ENCODE measurements around the gene DAZAP1. TPM values are rescaled to one million over a fixed set of nuclear protein-coding genes. Genes with fewer than 3 reads are reported as not detected.
A peak's percentile ranks its signal among the peaks of the same experiment; 100 is the strongest.
"Not testable (repeated sequence)": the region's sequence is repeated elsewhere in the genome, so short reads cannot be mapped to it uniquely, and the experiment has no call there.

The DAZAP1 gene
- total RNA-seq, 4 donors from 2014 or later: 53.7 to 74.1 (median 63.4) TPM

DNA sequence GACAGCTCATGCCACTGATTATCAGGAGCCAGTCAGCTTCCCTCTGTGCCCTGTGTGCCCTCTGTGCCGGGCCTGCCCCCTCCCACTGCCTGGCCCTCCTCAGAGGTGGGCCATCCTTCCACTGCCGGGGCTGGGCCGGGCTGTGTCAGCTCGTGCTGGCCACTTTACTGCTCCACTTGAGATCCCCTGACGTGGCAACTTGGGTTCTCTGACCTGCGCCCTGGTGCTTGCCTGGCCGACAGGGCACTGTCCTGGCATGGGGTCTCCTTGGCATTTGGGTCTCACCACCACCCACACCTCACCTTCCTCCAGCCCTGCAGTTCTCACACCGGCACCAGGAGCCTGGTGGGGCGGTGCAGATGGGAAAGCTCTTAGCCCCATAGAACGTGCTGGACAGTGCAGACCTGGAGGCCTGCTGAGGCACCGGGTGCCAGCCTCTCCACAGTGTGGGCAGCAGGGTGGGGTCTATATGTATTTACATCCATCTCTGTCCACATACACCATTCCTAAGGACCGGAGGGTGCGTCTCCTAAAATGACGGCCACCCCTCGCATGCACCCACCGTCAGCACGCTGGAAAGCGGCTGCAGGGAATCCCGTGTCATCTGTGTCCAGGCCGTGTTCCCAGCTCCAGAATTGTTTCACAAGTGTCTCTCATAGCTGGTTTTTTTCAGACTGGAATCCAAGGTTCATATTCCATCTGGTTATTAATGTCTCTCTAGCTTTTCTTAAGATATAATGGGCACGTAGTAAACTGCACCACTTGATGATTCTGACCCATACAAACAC is 11.8 kb downstream of the DAZAP1 start:
- ATAC-seq (peak; percentile 57 to 61), DNase-seq (peak in 1 of 2 donors; percentile 65)
- in situ Hi-C loops (cut with MboI; ENCODE audit: low sequenced_read_pairs in 4 of 4): no loop called here
- H3K36me3 ChIP-seq: peaks cover 0 to 46% of the 10 kb centered on the region in 2 donors
- peaks cover 51 to 62% of the 10 kb centered on the region in 2 donors for H3K4me1 ChIP-seq
- no peaks in the 10 kb centered on the region for H3K9me3 ChIP-seq
- H3K27ac ChIP-seq: peak overlapping the region; percentile 93 to 98 (median 94)
- intact Hi-C loops (cut with DNase I; ENCODE audit: low total_unique reads): loop anchor here (2.0 to 10.0 kb wide), 2 partner anchors 20 to 646 kb away; partner anchors contain the start of gene RPS15
- H3K4me3 ChIP-seq: no peak overlapping the region
- no peaks in the 10 kb centered on the region for H3K27me3 ChIP-seq
- TF ChIP-seq POLR2A (IDR thresholded peaks at IDR 0.05) (peak in 1 of 2 donors; percentile 19), CTCF (IDR thresholded peaks at IDR 0.05 in 4 of 5, conservative IDR thresholded peaks at IDR 0.05 in 1 of 5) (no peak)

DNA sequence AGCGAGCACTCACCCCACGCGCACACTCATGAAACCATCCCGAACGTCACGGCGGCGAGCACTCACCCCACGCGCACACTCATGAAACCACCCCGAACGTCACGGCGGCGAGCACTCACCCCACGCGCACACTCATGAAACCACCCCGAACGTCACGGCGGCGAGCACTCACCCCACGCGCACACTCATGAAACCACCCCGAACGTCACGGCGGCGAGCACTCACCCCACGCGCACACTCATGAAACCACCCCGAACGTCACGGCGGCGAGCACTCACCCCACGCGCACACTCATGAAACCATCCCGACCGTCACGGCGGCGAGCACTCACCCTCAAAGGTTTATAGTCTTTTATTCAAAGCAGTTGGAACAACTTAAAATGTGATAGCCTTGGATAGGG is 12.7 kb downstream of the DAZAP1 start:
- ATAC-seq; DNase-seq; intact Hi-C loops (cut with DNase I; ENCODE audit: low total_unique reads); in situ Hi-C loops (cut with MboI; ENCODE audit: low sequenced_read_pairs in 4 of 4); H3K27me3 ChIP-seq; H3K9me3 ChIP-seq; H3K4me3 ChIP-seq: not testable (repeated sequence)
- peak overlapping the region in 2 of 4 donors; percentile 62 to 93 for H3K27ac ChIP-seq
- H3K36me3 ChIP-seq: peaks cover 0 to 54% of the 10 kb centered on the region in 2 donors
- H3K4me1 ChIP-seq: peaks cover 42 to 55% of the 10 kb centered on the region in 2 donors

GRCh38 chr19:1420590-1420989 is 13.2 kb downstream of the DAZAP1 start:
- in situ Hi-C loops (cut with MboI; ENCODE audit: low sequenced_read_pairs in 4 of 4): no loop called here
- ATAC-seq (no peak), DNase-seq (no peak)
- H3K4me3 ChIP-seq: no peak overlapping the region
- intact Hi-C loops (cut with DNase I; ENCODE audit: low total_unique reads): no loop called here
- TF ChIP-seq CTCF (IDR thresholded peaks at IDR 0.05 in 4 of 5, conservative IDR thresholded peaks at IDR 0.05 in 1 of 5) (no peak), POLR2A (IDR thresholded peaks at IDR 0.05) (no peak)
- peaks cover 0 to 59% of the 10 kb centered on the region in 2 donors for H3K36me3 ChIP-seq
- no peaks in the 10 kb centered on the region for H3K27me3 ChIP-seq
- peak overlapping the region in 3 of 4 donors; percentile 31 to 62 (median 56) for H3K27ac ChIP-seq
- peaks cover 37 to 50% of the 10 kb centered on the region in 2 donors for H3K4me1 ChIP-seq
- no peaks in the 10 kb centered on the region for H3K9me3 ChIP-seq

DNA sequence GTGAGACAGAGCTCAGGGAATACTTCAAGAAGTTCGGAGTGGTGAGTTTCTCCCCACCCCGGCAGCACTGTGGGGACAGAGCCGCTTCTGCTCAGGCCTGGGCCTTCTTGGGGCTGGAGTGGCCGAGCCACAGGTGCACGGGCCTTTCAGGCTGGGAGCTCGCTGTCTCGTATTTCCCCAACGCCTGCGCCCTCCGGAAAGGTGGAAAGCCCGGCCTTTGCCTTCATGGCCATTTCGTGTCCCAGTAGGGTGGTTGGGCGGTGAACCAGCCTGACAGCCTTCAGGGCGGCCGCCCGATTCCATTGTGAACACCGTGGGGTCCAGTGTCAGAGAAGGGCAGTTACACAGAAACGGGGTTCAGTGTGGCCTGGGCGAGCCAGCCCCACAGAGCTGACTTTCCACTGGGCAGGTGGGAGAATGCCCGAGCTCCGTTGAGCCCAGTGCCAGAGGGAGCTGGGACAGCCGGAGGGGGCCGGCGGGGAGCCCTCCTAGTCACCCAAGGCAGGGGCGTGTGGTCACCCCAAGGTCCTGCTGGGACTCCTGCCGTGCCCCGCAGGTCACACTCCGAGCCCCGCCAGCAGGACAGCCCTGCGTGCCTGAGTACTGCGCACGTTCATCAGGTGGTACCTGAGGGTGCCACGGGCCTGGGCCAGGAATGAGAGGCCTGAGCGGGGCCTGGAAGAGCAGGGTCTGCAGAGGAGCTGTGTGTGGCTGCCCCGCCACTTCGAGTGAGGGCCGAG is 14.0 kb downstream of the DAZAP1 start:
- no peak for ATAC-seq

More for the DNA sequence above, 14.0 kb downstream of the DAZAP1 start:
- no peaks in the 10 kb centered on the region for H3K9me3 ChIP-seq
- TF ChIP-seq POLR2A (IDR thresholded peaks at IDR 0.05) (no peak), CTCF (IDR thresholded peaks at IDR 0.05 in 4 of 5, conservative IDR thresholded peaks at IDR 0.05 in 1 of 5) (no peak)
- intact Hi-C loops (cut with DNase I; ENCODE audit: low total_unique reads) (no loop called here), in situ Hi-C loops (cut with MboI; ENCODE audit: low sequenced_read_pairs in 4 of 4) (no loop called here)
- DNase-seq: no peak
- H3K27me3 ChIP-seq: no peaks in the 10 kb centered on the region
- peaks cover 29 to 44% of the 10 kb centered on the region in 2 donors for H3K4me1 ChIP-seq
- H3K27ac ChIP-seq: peak overlapping the region in 3 of 4 donors; percentile 41 to 62 (median 56)
- H3K4me3 ChIP-seq: no peak overlapping the region
- peaks cover 0 to 67% of the 10 kb centered on the region in 2 donors for H3K36me3 ChIP-seq

Measured in gastrocnemius medialis (tissue), 4 donors.